PC-3 (cell line): ENCODE results near the gene LHX4. TPM values are rescaled to one million over a fixed set of nuclear protein-coding genes. Genes with fewer than 3 reads are reported as not detected.

Source experiments
- ATAC-seq: fragments of 200-7000 bp; cut with Tn5 transposase; 2 replicates; pipeline ENCODE4 v1.9.1; 2020; ENCODE audit warnings: mild to moderate bottlenecking, moderate library complexity
- BruUV-seq: library from RNA; stranded (reverse); fragments of 400-500 nt; replicated peaks from 2 replicates; lab custom pipeline; 2021; lab: Mats Ljungman, UMichigan
- CTCF ChIA-PET: fragments of 300-600 bp; sonication (Branson Sonifier 250); formaldehyde crosslinking; loops from one replicate; lab custom pipeline; 2022; ENCODE audit warnings: antibody characterized with exemption; lab: Charles Lee
- POLR2A ChIA-PET: fragments of 300-600 bp; sonication (Branson Sonifier 250); formaldehyde crosslinking; loops from one replicate; lab custom pipeline; 2022; ENCODE audit warnings: antibody characterized with exemption; ENCODE audit not compliant: unreplicated experiment; lab: Charles Lee
- DNase-seq: peaks from one replicate; pipeline ENCODE4 v3.0.0-alpha.2; 2015
- H2AFZ ChIP-seq: fragments of 300-600 bp; sonication (generic); 2 replicates; pipeline ENCODE4 v1.6.0; 2016; ENCODE audit warnings: antibody characterized with exemption, low read length
- H3F3A ChIP-seq: fragments of 300-600 bp; sonication (generic); one replicate; pipeline ENCODE4 v1.6.0; 2017; ENCODE audit warnings: antibody characterized with exemption, low read length, control low read depth, mild to moderate bottlenecking; ENCODE audit not compliant: unreplicated experiment
- H3K27ac ChIP-seq: fragments of 300-600 bp; sonication (generic); 2 replicates; pipeline ENCODE4 v1.5.1; 2016; ENCODE audit warnings: mild to moderate bottlenecking, low read length
- H3K27me3 ChIP-seq: fragments of 300-600 bp; sonication (generic); 2 replicates; pipeline ENCODE4 v1.6.1; 2016; ENCODE audit warnings: low read length, mixed read lengths
- H3K36me3 ChIP-seq: fragments of 300-600 bp; sonication (generic); 2 replicates; pipeline ENCODE4 v1.6.1; 2016; ENCODE audit warnings: low read depth, mixed run types, low read length, mixed read lengths
- H3K4me1 ChIP-seq: fragments of 300-600 bp; sonication (generic); 2 replicates; pipeline ENCODE4 v1.5.1; 2016; ENCODE audit warnings: low read length; ENCODE audit not compliant: insufficient read depth
- H3K4me2 ChIP-seq: fragments of 300-600 bp; sonication (generic); 2 replicates; pipeline ENCODE4 v1.6.0; 2016; ENCODE audit warnings: low read length
- H3K4me3 ChIP-seq: fragments of 300-600 bp; sonication (generic); 2 replicates; pipeline ENCODE4 v1.5.1; 2016; ENCODE audit warnings: mild to moderate bottlenecking, low read length, mixed read lengths
- H3K79me2 ChIP-seq: fragments of 300-600 bp; sonication (generic); 2 replicates; pipeline ENCODE4 v1.6.1; 2017; ENCODE audit warnings: low read length, mixed read lengths
- H3K9ac ChIP-seq: fragments of 300-600 bp; sonication (generic); 2 replicates; pipeline ENCODE4 v1.6.0; 2016; ENCODE audit warnings: mild to moderate bottlenecking, low read length
- H3K9me2 ChIP-seq: fragments of 300-600 bp; sonication (generic); replicated peaks from 2 replicates; pipeline ENCODE4 v1.6.1; 2016; ENCODE audit warnings: mixed run types, low read length, mixed read lengths
- H3K9me3 ChIP-seq: fragments of 300-600 bp; sonication (generic); 2 replicates; pipeline ENCODE4 v1.6.1; 2016; ENCODE audit warnings: low read length, mixed read lengths
- H4K20me1 ChIP-seq: fragments of 300-600 bp; sonication (generic); 2 replicates; pipeline ENCODE4 v1.6.1; 2016; ENCODE audit warnings: low read length, mixed read lengths
- CTCF ChIP-seq: fragments of 300-600 bp; sonication (generic); conservative IDR thresholded peaks from 2 replicates; pipeline ENCODE4 v1.5.1; 2017; ENCODE audit warnings: antibody characterized with exemption, low read depth, mild to moderate bottlenecking, low read length
- EZH2 ChIP-seq: fragments of 300-600 bp; sonication (generic); IDR thresholded peaks from one replicate; pipeline ENCODE4 v1.6.1; 2017; ENCODE audit warnings: antibody characterized with exemption, mild to moderate bottlenecking, low read length; ENCODE audit not compliant: unreplicated experiment
- EZH2phosphoT487 ChIP-seq: fragments of 300-600 bp; sonication (generic); IDR thresholded peaks from 2 replicates; pipeline ENCODE4 v1.6.1; 2018; ENCODE audit warnings: mild to moderate bottlenecking, antibody characterized with exemption, low read length, borderline replicate concordance
- intact Hi-C: fragments of 100-400 bp; cut with micrococcal nuclease; formaldehyde crosslinking; loops from 2 replicates; pipeline ENCODE4 v1.9.0; 2023
- total RNA-seq: library from RNA; depleted of rRNA; stranded (reverse); fragments of >200 nt; gene quantifications from 2 replicates; pipeline ENCODE4 v1.2.3, GENCODE V29; 2014

Gene LHX4
- total RNA-seq, 1 experiment from 2014 or later, result 0.04 TPM

GRCh38 chr1:180274221-180274620 is 44.2 kb downstream of the LHX4 start:
- Histone ChIP-seq H3K9me3 (no peaks in the 10 kb centered on the region), H3K36me3 (no peaks in the 10 kb centered on the region), H3F3A (no peaks in the 10 kb centered on the region), H3K9me2 (no peaks in the 10 kb centered on the region), H3K4me3 (no peak overlapping the region), H3K4me2 (no peak overlapping the region), H4K20me1 (no peaks in the 10 kb centered on the region), H2AFZ (no peak overlapping the region), H3K9ac (no peak overlapping the region), H3K27ac (no peak overlapping the region), H3K27me3 (no peaks in the 10 kb centered on the region), H3K79me2 (no peaks in the 10 kb centered on the region), H3K4me1 (no peaks in the 10 kb centered on the region)
- ChIA-PET CTCF (no interaction called here), POLR2A (no interaction called here)
- ATAC-seq (no peak), DNase-seq (no peak)
- intact Hi-C loops, result loop anchor here (5.0 kb wide), 1 partner anchor 143 kb away; no protein-coding TSS in a partner anchor
- TF ChIP-seq CTCF, result no peak
- TF ChIP-seq EZH2, result no peak
- TF ChIP-seq EZH2phosphoT487, result no peak
- BruUV-seq, result no TSS peak

GRCh38 chr1:180275726-180276125 is 45.7 kb downstream of the LHX4 start:
- TF ChIP-seq EZH2phosphoT487 (no peak), EZH2 (no peak), CTCF (no peak)
- no peak for ATAC-seq
- Histone ChIP-seq H3K27me3 (no peaks in the 10 kb centered on the region), H3F3A (no peaks in the 10 kb centered on the region), H3K9ac (no peak overlapping the region), H3K79me2 (no peaks in the 10 kb centered on the region), H3K9me2 (no peaks in the 10 kb centered on the region), H3K36me3 (no peaks in the 10 kb centered on the region), H4K20me1 (no peaks in the 10 kb centered on the region), H2AFZ (no peak overlapping the region), H3K9me3 (no peaks in the 10 kb centered on the region), H3K4me1 (no peaks in the 10 kb centered on the region), H3K4me3 (no peak overlapping the region), H3K4me2 (no peak overlapping the region), H3K27ac (no peak overlapping the region)
- no TSS peak for BruUV-seq
- no peak for DNase-seq
- intact Hi-C loops, result loop anchor here (5.0 kb wide), 1 partner anchor 92 kb away; no protein-coding TSS in a partner anchor
- ChIA-PET POLR2A (interaction anchor here (0.6 kb wide), 1 partner anchor 10 kb away, joined by 3 read pairs; no protein-coding TSS in a partner anchor), CTCF (no interaction called here)

DNA sequence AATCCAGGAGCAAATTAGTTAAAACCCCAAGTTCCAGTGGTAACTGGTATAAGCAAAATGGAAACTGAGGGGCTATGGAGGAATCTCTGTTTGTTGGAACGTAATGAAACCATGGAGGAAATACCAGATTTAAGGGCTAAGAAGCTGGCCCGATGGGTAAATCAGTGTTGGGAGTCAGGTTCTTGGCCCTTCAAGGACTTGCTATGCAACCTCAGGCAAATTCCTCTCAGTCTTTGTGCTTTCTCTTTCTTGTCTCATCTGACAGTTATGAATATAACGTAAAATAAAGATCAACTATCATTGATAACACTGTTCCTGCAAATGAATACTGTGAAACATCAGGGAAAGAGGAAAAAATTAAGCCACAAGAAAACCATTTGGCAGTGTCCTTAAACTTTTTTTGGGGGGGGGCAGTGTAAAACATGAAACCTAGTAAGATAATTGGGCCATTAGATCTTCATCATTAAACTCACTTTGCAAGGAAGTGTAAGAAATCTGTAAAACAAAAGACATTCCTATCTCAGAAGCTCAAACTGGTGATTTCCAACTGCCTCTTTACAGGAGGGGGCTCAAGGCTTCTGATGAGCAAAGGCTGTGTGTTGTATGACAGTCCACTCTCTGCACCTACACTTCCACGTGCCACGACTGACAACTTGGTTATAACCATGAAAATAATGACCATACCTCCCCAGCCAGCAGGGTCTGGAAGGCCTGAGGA is 47.6 kb downstream of the LHX4 start:
- intact Hi-C loops, result loop anchor here (5.0 kb wide), 1 partner anchor 90 kb away; no protein-coding TSS in a partner anchor
- no peaks in the 10 kb centered on the region for H3K36me3 ChIP-seq

More for the DNA sequence above, 47.6 kb downstream of the LHX4 start:
- no peaks in the 10 kb centered on the region for H3K27me3 ChIP-seq
- no peak for DNase-seq
- H3K9me2 ChIP-seq, result no peaks in the 10 kb centered on the region
- no peak overlapping the region for H2AFZ ChIP-seq
- H3F3A ChIP-seq, result no peaks in the 10 kb centered on the region
- H3K79me2 ChIP-seq, result no peaks in the 10 kb centered on the region
- H3K27ac ChIP-seq, result 0 out of 2 replicates have a peak overlapping the region, but pooled peaks have one; percentile 43
- no peak overlapping the region for H3K9ac ChIP-seq
- ATAC-seq, result no peak
- POLR2A ChIA-PET, result no interaction called here
- H4K20me1 ChIP-seq, result no peaks in the 10 kb centered on the region
- BruUV-seq, result no TSS peak
- no peak overlapping the region for H3K4me3 ChIP-seq
- H3K9me3 ChIP-seq, result no peaks in the 10 kb centered on the region
- no peak overlapping the region for H3K4me2 ChIP-seq
- no peaks in the 10 kb centered on the region for H3K4me1 ChIP-seq
- CTCF ChIA-PET, result no interaction called here
- no peak for TF ChIP-seq CTCF
- no peak for TF ChIP-seq EZH2phosphoT487
- no peak for TF ChIP-seq EZH2
